Neuron (in vitro differentiated cells): ENCODE data around the gene TBC1D23.
"Not testable (repeated sequence)": the region's sequence is repeated elsewhere in the genome, so short reads cannot be mapped to it uniquely, and the experiment has no call there.

Experiments used
- H2AFZ ChIP-seq: one replicate; pipeline ENCODE4 v1.6.1; 2013; ENCODE audit warnings: low read depth, mild to moderate bottlenecking, inconsistent platforms, low read length, moderate library complexity
- H3K27me3 ChIP-seq: one replicate; pipeline ENCODE4 v1.6.1; 2013; ENCODE audit warnings: low read length; ENCODE audit not compliant: insufficient read depth
- H3K36me3 ChIP-seq: one replicate; pipeline ENCODE4 v1.6.1; 2013; ENCODE audit warnings: low read length; ENCODE audit not compliant: insufficient read depth
- H3K4me1 ChIP-seq: one replicate; pipeline ENCODE4 v1.6.1; 2013; ENCODE audit warnings: low read length; ENCODE audit not compliant: insufficient read depth
- H3K4me3 ChIP-seq: 2 replicates; pipeline ENCODE4 v1.5.1; 2013; ENCODE audit warnings: mild to moderate bottlenecking, low read length, moderate library complexity
- H3K9me3 ChIP-seq: one replicate; pipeline ENCODE4 v1.6.1; 2013; ENCODE audit warnings: low read length

TBC1D23 gene

DNA sequence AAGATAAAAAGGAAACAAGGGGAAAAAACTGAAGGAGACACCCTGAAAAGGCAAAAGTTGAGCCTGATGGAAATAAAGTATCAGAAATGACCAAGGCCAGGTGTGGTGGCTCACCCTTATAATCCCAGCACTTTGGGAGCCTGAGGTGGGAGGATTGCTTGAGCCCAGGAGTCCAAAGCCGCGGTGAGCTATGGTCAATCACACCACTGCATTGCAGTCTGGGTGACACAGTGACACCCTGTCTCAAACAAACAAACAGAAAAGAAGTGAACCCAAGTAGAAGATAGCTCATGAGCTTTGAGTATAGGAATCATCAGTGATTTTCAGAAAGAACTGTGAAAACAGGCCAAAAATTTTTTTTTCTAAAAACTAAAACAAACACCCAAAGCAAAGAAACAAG, 26.4 kb upstream of the TBC1D23 start:
- H3K9me3 ChIP-seq = peaks cover 6% of the 10 kb centered on the region
- no peaks in the 10 kb centered on the region for H3K27me3 ChIP-seq
- H3K4me1 ChIP-seq = peaks cover 2% of the 10 kb centered on the region
- H3K36me3 ChIP-seq = no peaks in the 10 kb centered on the region
- H3K4me3 ChIP-seq = no peak overlapping the region
- no peak overlapping the region for H2AFZ ChIP-seq

- Histone ChIP-seq H3K9me3 (peaks cover 11% of the 10 kb centered on the region), H3K27me3 (no peaks in the 10 kb centered on the region), H3K36me3 (no peaks in the 10 kb centered on the region), H3K4me3 (no peak overlapping the region), H2AFZ (no peak overlapping the region), H3K4me1 (no peaks in the 10 kb centered on the region)
These were observed 22.2 kb upstream of the TBC1D23 start for GRCh38 chr3:100238599-100238998.

DNA sequence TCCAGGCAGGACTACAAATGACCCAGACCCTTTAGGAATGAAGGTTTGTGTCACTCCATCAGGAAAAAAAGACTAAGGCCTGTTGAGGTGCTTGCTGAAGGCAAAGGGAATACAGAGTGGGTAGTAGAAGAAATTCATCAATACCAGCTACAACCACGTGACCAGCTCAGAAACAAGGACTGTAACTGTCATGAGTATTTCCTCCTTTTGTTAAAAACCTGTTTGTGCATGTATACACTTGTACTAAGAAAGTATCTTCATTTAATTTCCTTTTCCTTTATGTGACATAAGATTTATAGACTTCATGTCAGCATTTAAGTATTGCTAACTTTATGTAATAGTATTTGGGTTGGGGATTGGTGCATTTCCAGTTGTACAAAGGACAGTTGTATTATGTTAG, 18.3 kb upstream of the TBC1D23 start:
- peaks cover 11% of the 10 kb centered on the region for H3K9me3 ChIP-seq
- not testable (repeated sequence) for H3K4me3 ChIP-seq, H3K4me1 ChIP-seq, H2AFZ ChIP-seq, H3K36me3 ChIP-seq, H3K27me3 ChIP-seq

DNA sequence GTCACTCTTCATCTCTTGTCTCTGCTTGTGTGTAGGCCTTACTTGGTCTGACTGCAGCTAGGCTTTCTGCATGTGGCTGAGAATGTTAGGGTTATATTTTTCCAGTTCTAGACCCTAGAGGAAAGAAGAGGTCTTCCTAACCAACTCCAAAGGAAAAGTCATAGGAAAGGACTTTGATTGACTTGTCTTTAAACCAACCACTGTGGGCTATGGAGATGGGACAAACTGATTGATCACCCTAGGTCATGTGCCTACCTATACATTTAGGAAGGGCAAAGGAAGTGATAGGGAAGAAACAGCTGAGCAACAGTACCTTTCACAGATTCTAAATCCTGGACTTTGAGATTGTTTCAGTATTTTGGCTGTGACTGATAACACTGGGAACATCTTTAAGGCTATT, 16.5 kb upstream of the TBC1D23 start:
- Histone ChIP-seq H3K4me3 (no peak overlapping the region), H3K36me3 (no peaks in the 10 kb centered on the region), H3K9me3 (peaks cover 6% of the 10 kb centered on the region), H3K4me1 (peaks cover 5% of the 10 kb centered on the region), H3K27me3 (no peaks in the 10 kb centered on the region), H2AFZ (no peak overlapping the region)

GRCh38 chr3:100245136-100245535, 15.7 kb upstream of the TBC1D23 start:
- Histone ChIP-seq H3K9me3 (peaks cover 1% of the 10 kb centered on the region), H3K27me3 (no peaks in the 10 kb centered on the region), H3K36me3 (no peaks in the 10 kb centered on the region), H3K4me1 (peaks cover 5% of the 10 kb centered on the region), H2AFZ (no peak overlapping the region), H3K4me3 (no peak overlapping the region)

DNA sequence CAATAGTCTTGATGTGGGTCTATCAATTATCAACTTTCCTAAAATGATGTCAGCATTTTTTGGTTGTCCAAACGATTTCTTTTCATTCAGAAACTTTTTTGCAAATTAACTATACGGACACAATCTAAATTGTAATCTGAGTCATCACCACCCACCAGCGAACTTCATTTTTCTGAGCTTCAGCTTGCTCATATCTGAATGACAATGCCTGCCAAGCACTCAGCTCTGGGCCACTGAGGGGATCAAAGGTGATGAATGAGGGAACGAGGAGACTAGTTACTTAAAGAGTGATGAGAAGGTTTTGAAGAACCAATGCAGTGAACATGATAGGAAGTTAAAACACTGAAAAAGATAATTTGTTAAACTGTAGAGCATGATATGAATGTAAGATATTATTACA, 14.9 kb upstream of the TBC1D23 start:
- H3K27me3 ChIP-seq = no peaks in the 10 kb centered on the region
- H3K4me1 ChIP-seq = peaks cover 5% of the 10 kb centered on the region
- H3K9me3 ChIP-seq = no peaks in the 10 kb centered on the region
- H3K36me3 ChIP-seq = no peaks in the 10 kb centered on the region
- H3K4me3 ChIP-seq = no peak overlapping the region
- H2AFZ ChIP-seq = no peak overlapping the region

GRCh38 chr3:100246999-100247398, 13.8 kb upstream of the TBC1D23 start:
- Histone ChIP-seq H3K4me3 (no peak overlapping the region), H2AFZ (no peak overlapping the region)

GRCh38 chr3:100252001-100252400, 8.8 kb upstream of the TBC1D23 start:
- no peaks in the 10 kb centered on the region for H3K27me3 ChIP-seq
- no peak overlapping the region for H2AFZ ChIP-seq
- no peaks in the 10 kb centered on the region for H3K4me1 ChIP-seq
- H3K36me3 ChIP-seq = no peaks in the 10 kb centered on the region
- H3K4me3 ChIP-seq = no peak overlapping the region
- no peaks in the 10 kb centered on the region for H3K9me3 ChIP-seq

More at GRCh38 chr3:100246999-100247398, 13.8 kb upstream of the TBC1D23 start:
- Histone ChIP-seq H3K36me3 (no peaks in the 10 kb centered on the region), H3K27me3 (no peaks in the 10 kb centered on the region), H3K9me3 (no peaks in the 10 kb centered on the region), H3K4me1 (peaks cover 5% of the 10 kb centered on the region)

- Histone ChIP-seq H3K27me3 (no peaks in the 10 kb centered on the region), H3K4me3 (no peak overlapping the region), H3K9me3 (no peaks in the 10 kb centered on the region), H3K4me1 (no peaks in the 10 kb centered on the region), H2AFZ (no peak overlapping the region), H3K36me3 (no peaks in the 10 kb centered on the region)
These were observed 6.5 kb upstream of the TBC1D23 start for GRCh38 chr3:100254168-100254777.

DNA sequence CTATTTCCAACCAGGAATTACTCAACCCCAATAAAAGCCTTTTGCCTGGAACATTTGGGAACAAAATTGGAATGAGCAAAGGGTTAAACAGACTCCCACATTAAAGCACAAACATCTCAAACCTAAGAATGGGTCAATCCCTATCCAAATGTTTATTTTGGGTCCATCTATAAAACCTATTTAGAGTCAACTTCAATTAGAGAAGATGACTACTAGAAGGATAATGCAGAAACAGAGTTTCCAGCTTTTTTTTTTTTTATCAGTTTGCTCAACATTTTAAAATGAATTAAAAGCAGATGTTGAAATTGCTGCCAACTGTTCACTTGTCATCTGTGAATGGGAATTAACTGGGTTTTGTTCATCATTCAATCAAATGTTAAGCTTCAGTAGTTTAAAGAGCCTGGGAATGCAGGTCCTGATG, 4.1 kb upstream of the TBC1D23 start:
- Histone ChIP-seq H3K9me3 (no peaks in the 10 kb centered on the region), H3K27me3 (no peaks in the 10 kb centered on the region), H3K36me3 (no peaks in the 10 kb centered on the region), H3K4me1 (peaks cover 12% of the 10 kb centered on the region), H2AFZ (no peak overlapping the region), H3K4me3 (no peak overlapping the region)

DNA sequence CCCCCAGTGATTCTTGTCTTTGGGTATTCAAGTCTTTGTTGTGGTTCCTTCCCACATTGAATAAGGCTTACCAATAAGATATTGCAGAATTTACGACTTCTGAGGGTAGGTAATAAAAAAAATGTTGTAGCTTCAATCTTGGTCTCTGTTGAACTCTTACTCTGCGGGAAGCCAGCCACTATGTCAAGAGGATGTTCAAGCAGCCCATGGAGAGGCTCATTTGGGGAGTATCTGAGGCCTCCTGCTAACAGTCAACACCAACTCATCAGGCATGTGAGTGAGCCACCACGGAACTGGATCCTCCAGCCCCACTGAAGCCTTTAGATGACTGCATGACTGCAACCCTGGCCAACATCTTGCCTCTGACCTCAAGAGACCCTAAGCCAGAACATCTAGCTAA, 3.2 kb upstream of the TBC1D23 start:
- no peaks in the 10 kb centered on the region for H3K27me3 ChIP-seq
- no peak overlapping the region for H3K4me3 ChIP-seq
- H3K4me1 ChIP-seq = peaks cover 16% of the 10 kb centered on the region

GRCh38 chr3:100260081-100260684, 609 bp upstream of the TBC1D23 start:
- H2AFZ ChIP-seq = peak overlapping the region; percentile 94
- H3K27me3 ChIP-seq = no peaks in the 10 kb centered on the region
- H3K9me3 ChIP-seq = no peaks in the 10 kb centered on the region
- H3K4me1 ChIP-seq = peaks cover 16% of the 10 kb centered on the region
- peak overlapping the region; percentile 89 for H3K4me3 ChIP-seq
- H3K36me3 ChIP-seq = no peaks in the 10 kb centered on the region

More for the DNA sequence above, 3.2 kb upstream of the TBC1D23 start:
- Histone ChIP-seq H2AFZ (no peak overlapping the region), H3K36me3 (no peaks in the 10 kb centered on the region), H3K9me3 (no peaks in the 10 kb centered on the region)

DNA sequence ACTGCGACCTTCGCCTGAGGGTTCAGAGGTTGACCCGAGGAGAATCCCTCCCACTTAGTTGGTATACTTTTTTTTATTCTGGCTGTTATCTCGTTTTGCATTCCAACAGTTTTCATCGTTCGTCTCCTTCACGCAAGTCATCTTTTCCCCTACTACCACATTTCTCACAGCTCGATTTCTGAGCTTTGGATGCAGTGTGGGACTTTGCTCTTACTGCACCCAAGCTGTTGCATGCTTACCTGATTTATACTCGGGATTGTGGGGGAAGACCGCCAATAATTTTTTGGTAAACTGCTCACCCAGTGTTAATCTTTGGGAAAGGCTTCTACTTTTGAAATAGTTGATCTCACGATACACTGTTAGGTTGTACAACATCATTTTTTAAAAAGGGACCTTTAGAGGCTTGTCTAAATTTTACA, 702 bp downstream of the TBC1D23 start:
- Histone ChIP-seq H3K36me3 (no peaks in the 10 kb centered on the region), H3K9me3 (no peaks in the 10 kb centered on the region), H3K4me3 (peak overlapping the region; percentile 89), H3K4me1 (peaks cover 16% of the 10 kb centered on the region), H2AFZ (no peak overlapping the region), H3K27me3 (no peaks in the 10 kb centered on the region)

- H3K9me3 ChIP-seq, H3K27me3 ChIP-seq, H3K4me3 ChIP-seq, H2AFZ ChIP-seq, H3K36me3 ChIP-seq: not testable (repeated sequence)
- H3K4me1 ChIP-seq = peaks cover 16% of the 10 kb centered on the region
These were observed 2.1 kb downstream of the TBC1D23 start for GRCh38 chr3:100262925-100263324.
